Motor neuron (in vitro differentiated cells): ENCODE results near the gene CTSF. TPM values are rescaled to one million over a fixed set of nuclear protein-coding genes. Genes with fewer than 3 reads are reported as not detected.

Experiments
- ATAC-seq, 8 experiments: fragments of 200-7000 bp; cut with Tn5 transposase; replicated peaks in 6 of 8; 2 replicates each; pipeline ENCODE4 v1.8.0; 2021; ENCODE audit warnings: mild to moderate bottlenecking in 8 of 8, moderate library complexity in 8 of 8
- H3K27ac ChIP-seq, 2 donors: fragments of 250-450 bp; sonication (Bioruptor Pico); 2 replicates each; pipeline ENCODE4 v1.9.0; 2021; ENCODE audit warnings: antibody characterized with exemption in 2 of 2, mild to moderate bottlenecking in 2 of 2, moderate library complexity in 1 of 2
- H3K4me1 ChIP-seq, 2 donors: fragments of 250-450 bp; sonication (Bioruptor Pico); replicated peaks in 1 of 2; 2 replicates each; pipeline ENCODE4 v1.6.1; 2021; ENCODE audit warnings: antibody characterized with exemption in 2 of 2, mild to moderate bottlenecking in 2 of 2, moderate library complexity in 1 of 2
- H3K4me3 ChIP-seq, 5 donors: fragments of 250-450 bp; sonication (Bioruptor Pico); 2 replicates each; pipeline ENCODE4 v1.9.0; 2021; ENCODE audit warnings: antibody characterized with exemption in 5 of 5, mild to moderate bottlenecking in 5 of 5, moderate library complexity in 4 of 5
- WGBS, 10 experiments: fragments of 450-650 bp; shearing (Covaris generic); methylation state at CpG; one replicate each; pipeline ENCODE4 v1.0.0; 2022; 5-methylcytosine and 5-hydroxymethylcytosine counted together
- in situ Hi-C, 9 experiments: fragments of 400-800 bp; cut with MboI; loops; one replicate each; pipeline ENCODE4 v1.15.0; 2021; ENCODE audit warnings: low sequenced_read_pairs in 9 of 9, low pct_unique_long_range_greater_than_20kb in 2 of 9; ENCODE audit not compliant: unreplicated experiment in 9 of 9
- total RNA-seq, 8 experiments: library from RNA; unstranded; fragments of 300-600 nt; gene quantifications; 2 replicates each; pipeline versions ENCODE4 v1.2.3 to v1.2.4, GENCODE V29; 2022

Gene CTSF
- total RNA-seq, 8 experiments from 2014 or later, result 5.4 to 46.1 (median 22.8) TPM

DNA sequence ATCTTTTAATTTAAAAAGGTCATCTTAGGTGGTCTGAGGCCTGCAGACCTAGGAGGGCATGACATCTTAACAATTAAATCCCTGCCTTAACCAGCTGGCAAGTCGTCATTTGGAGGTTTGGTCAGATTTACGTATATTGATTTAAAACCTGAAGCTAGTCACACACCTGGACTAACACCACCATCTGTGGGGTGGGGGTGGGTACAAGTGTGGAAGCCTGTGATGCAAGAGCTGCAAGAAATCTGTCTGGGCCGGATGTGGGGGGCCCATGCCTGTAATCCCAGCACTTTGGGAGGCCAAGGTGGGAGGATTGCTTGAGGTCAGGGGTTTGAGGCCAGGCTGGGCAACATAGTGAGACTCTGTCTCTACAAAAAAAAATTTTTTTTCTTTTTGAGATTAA is 12.9 kb upstream of the CTSF start:
- H3K4me1 ChIP-seq, result no peaks in the 10 kb centered on the region
- WGBS, 10 experiments, result 53 to 100% (median 67%) methylated on average over 1 to 3 of the region's 3 CpGs; no CpG with 5 or more reads in 6 of the 10 experiments
- H3K27ac ChIP-seq, result no peak overlapping the region
- H3K4me3 ChIP-seq, result no peak overlapping the region
- in situ Hi-C loops, result no loop called here
- no peak for ATAC-seq

DNA sequence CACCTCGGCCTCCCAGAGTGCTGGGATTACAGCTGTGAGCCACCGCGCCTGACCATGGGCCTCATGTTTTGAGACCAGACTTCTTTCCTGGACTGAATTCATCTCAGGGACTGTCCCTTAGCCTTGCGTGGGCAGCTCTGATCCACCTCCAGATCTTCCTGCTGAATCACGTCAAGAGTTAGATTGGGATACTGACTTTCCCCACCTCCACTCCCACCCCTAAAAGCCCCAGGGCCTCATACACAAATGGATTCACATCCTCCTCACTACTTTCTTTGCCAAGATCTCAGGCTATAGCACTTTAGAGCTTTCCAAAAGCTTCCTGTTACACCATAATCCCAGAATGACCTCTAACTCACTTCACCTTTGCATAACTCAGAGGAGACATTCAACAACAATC is 12.4 kb upstream of the CTSF start:
- in situ Hi-C loops, result no loop called here
- ATAC-seq, result no peak
- WGBS, 10 experiments, result 50 to 100% (median 79%) methylated on average over 1 to 2 of the region's 5 CpGs; no CpG with 5 or more reads in 5 of the 10 experiments
- Histone ChIP-seq H3K27ac (no peak overlapping the region), H3K4me1 (no peaks in the 10 kb centered on the region), H3K4me3 (no peak overlapping the region)

DNA sequence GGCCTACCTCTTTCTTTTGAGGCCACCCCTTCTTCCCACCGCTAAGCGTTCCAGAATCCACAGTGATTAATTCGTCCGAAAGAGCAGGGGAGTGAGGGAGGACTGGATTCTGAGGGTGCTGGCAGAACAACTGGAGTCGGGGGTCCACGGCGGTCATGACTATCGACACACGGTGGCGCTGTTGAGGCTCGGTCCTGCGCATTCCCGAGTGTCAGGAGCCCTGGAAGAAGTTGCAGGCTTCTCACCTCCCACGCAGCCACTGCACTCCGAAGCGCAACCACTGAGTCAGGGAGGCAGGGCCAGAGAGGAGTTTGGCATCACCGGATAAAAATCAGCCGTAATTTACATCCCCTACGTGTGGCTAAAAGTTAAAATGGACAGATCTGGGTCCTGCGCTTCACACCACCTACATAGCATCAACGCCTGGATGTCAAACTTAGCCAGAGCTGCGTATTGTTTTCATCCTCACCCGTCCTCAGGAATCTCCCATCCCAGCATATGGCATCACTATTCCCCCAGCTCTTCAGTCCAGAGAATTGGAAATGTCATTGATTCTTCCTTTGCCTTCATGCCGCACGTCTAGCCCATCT is 10.7 kb upstream of the CTSF start:
- in situ Hi-C loops, result no loop called here

DNA sequence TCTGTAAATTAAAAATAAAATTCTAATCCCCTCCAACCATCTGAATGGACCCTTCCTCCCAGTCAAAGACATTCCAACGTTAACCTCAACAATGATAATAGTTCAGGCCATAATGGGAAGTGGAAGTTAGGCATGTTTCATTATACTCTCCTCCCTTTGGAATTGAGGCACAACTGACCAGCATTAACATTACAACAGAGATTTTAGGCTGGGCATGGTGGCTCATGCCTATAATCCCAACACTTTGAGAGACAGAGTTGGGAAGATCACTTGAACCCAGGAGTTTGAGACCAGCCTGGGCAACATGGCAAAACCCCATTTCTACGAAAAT is 2.4 kb upstream of the CTSF start:
- 0 to 44% (median 17%) methylated on average over 1 to 2 of the region's 2 CpGs; no CpG with 5 or more reads in 4 of the 10 experiments for WGBS, 10 experiments
- H3K27ac ChIP-seq, result peak overlapping the region; percentile 61 to 79
- no peak for ATAC-seq
- H3K4me1 ChIP-seq, result peaks cover 18 to 20% of the 10 kb centered on the region in 2 donors
- in situ Hi-C loops, result no loop called here
- H3K4me3 ChIP-seq, result no peak overlapping the region

More for the DNA sequence above, 10.7 kb upstream of the CTSF start:
- no peak overlapping the region for H3K27ac ChIP-seq
- no peaks in the 10 kb centered on the region for H3K4me1 ChIP-seq
- ATAC-seq, result peak in 6 of 8 experiments; percentile 42 to 98 (median 80)
- 4 to 53% (median 16%) methylated on average over 3 to 13 of the region's 25 CpGs; no CpG with 5 or more reads in 4 of the 10 experiments for WGBS, 10 experiments
- H3K4me3 ChIP-seq, result no peak overlapping the region

DNA sequence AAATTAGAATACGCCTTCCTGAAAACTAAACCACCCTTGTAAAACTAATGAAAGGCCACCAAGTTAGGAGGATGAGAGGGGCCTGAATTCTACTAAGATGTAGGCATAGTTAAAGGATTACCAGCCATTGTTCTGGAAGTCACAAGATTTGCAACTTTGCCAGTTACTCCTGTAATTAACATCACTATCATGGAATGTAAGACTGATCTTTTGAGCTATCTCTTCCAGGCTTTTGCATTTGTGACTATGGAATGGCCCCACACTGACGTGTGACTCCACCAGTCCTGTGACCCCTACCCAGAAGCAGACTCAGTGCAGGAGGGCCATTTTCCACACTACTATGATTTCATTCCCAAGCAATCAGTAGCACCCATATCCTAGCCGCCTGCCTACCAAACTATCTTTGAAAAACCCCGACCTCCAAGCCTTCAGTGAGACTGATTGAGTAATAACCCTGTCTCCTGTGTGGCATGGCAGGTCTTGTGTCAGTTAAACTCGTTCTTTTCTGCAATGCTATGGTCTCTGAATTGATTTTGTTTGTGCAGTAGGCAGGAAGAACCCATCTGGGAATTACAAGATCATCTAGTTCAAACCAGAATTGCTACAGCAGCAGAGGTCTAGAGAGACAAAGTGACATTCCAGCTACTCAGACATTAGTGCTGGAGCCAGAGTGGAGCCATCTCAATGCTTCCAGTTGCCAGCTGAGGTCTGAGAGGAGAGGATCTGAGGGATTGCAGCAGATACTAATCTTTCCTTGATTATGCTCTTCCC is 1.9 kb upstream of the CTSF start:
- Histone ChIP-seq H3K27ac (peak overlapping the region; percentile 61 to 79), H3K4me1 (peaks cover 18 to 20% of the 10 kb centered on the region in 2 donors)

DNA sequence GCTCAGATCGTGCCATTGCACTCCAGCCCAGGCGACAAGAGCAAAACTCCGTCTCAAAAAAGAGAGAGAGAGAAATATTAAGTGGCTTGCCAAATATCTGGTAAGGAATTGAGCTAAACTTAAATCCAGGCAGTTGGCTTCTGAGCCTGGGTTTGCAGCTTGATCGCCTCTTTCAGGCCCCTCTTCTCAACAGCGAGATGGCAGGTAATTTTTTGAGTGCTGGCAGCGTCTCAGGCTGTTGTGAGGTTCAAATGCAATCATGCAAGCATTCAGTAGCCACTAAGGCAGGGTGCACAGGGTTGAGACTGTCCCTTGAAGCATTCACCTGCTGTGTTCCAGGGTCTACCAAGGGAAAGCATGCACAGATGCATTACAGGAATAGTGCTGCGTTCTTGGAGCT is 670 bp upstream of the CTSF start:
- Histone ChIP-seq H3K4me3 (no peak overlapping the region), H3K4me1 (peaks cover 18 to 20% of the 10 kb centered on the region in 2 donors), H3K27ac (peak overlapping the region in 1 of 2 donors; percentile 79)
- WGBS, 10 experiments, result 73 to 94% (median 93%) methylated on average over 2 to 5 of the region's 7 CpGs; no CpG with 5 or more reads in 6 of the 10 experiments
- in situ Hi-C loops, result no loop called here
- no peak for ATAC-seq

More for the DNA sequence above, 1.9 kb upstream of the CTSF start:
- in situ Hi-C loops, result no loop called here
- peak in 5 of 8 experiments; percentile 60 to 95 (median 76) for ATAC-seq
- no peak overlapping the region for H3K4me3 ChIP-seq
- 10 to 67% (median 40%) methylated on average over 1 to 5 of the region's 5 CpGs; no CpG with 5 or more reads in 1 of the 10 experiments for WGBS, 10 experiments

DNA sequence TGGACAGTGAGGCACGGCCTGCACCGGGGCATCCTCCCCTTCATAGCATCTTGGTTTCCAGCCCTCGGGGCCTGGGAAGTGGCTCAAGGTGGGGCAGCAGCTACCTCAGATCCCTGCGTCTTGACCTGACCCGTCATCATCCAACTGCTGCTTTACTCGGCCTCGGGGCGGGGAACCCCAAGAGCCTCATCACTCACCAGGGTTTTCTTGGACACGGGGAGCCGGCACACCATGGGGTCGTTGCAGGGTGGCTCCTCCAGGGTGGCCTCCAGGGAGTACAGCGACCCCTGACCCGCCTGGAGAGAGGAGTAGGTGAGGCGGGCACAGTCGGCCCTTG is 651 bp downstream of the CTSF start:
- peak overlapping the region in 4 of 5 donors; percentile 45 to 52 (median 48) for H3K4me3 ChIP-seq

DNA sequence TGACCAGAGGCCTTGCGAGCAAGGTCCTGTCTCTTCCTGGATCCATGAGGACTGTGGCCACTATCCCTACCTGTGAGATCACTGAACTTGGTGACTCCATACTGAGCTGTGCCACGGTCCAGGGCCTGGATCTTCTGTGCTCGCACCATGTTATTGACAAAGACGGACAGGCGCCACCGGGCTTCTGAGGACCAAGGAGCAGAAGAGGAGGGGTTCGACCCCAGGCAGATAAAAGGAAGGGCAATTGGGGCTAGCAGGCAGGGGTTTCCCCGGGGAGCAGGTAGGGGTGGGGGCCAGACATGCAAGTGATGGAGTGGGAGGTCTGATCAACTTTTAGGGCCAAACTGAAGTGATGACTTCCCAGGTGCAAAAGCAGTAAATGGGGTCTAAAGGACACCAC is 2.2 kb downstream of the CTSF start:
- in situ Hi-C loops, result no loop called here
- WGBS, 10 experiments, result 68 to 100% (median 97%) methylated on average over 1 to 3 of the region's 8 CpGs; no CpG with 5 or more reads in 6 of the 10 experiments
- Histone ChIP-seq H3K4me3 (no peak overlapping the region), H3K27ac (no peak overlapping the region), H3K4me1 (peaks cover 18 to 20% of the 10 kb centered on the region in 2 donors)
- no peak for ATAC-seq

More for the DNA sequence above, 651 bp downstream of the CTSF start:
- no peak overlapping the region for H3K27ac ChIP-seq
- in situ Hi-C loops, result no loop called here
- WGBS, 10 experiments, result 80 to 90% methylated on average over 1 to 2 of the region's 15 CpGs; no CpG with 5 or more reads in 8 of the 10 experiments
- peaks cover 18 to 20% of the 10 kb centered on the region in 2 donors for H3K4me1 ChIP-seq
- no peak for ATAC-seq

DNA sequence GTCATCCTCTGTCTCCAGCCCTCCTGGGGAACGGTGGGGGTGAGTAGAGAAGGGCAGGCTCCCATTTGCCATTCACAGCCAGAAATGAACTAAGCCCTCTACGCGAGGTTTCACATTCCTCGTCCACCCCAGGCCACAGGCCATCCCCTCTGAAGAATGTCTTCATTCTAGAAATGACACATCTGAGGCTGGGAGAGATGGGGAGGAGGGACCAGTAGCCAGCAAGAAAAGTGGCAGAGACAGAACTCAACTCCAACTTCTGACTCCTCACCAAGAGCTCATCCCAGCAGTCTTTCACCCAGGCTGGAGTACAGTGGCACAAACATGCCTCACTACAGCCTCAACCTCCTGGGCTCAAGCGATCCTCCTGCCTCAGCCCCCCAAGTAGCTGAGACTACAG is 3.4 kb downstream of the CTSF start:
- no peak overlapping the region for H3K4me3 ChIP-seq
- no peak for ATAC-seq
- in situ Hi-C loops, result no loop called here
- H3K4me1 ChIP-seq, result peaks cover 6 to 7% of the 10 kb centered on the region in 2 donors
- 0 to 95% methylated on average over 1 to 4 of the region's 5 CpGs; no CpG with 5 or more reads in 8 of the 10 experiments for WGBS, 10 experiments
- H3K27ac ChIP-seq, result no peak overlapping the region

DNA sequence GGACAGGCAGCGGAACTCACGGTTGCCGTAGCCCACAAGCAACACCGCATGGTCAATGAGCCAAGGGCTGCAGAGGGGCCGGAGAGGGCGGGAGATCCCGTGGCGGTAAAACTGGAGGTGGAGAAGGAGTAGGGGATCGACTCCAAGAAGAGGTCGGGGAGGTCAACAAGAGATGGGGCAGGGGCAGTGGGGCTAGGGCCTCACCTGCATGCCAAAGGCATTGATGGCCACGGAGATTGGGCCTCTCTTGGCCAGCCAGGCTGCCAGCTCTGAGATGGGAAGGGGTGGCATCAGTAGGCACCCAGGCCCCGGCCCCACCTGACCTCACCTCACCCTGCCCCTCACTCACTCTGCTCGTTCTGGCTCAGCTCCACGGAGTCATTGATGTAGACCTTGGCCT is 3.9 kb downstream of the CTSF start:
- Histone ChIP-seq H3K4me3 (no peak overlapping the region), H3K4me1 (peaks cover 2 to 3% of the 10 kb centered on the region in 2 donors), H3K27ac (no peak overlapping the region)
- ATAC-seq, result no peak
- in situ Hi-C loops, result no loop called here
- 79 to 100% methylated on average over 2 of the region's 14 CpGs; no CpG with 5 or more reads in 8 of the 10 experiments for WGBS, 10 experiments

DNA sequence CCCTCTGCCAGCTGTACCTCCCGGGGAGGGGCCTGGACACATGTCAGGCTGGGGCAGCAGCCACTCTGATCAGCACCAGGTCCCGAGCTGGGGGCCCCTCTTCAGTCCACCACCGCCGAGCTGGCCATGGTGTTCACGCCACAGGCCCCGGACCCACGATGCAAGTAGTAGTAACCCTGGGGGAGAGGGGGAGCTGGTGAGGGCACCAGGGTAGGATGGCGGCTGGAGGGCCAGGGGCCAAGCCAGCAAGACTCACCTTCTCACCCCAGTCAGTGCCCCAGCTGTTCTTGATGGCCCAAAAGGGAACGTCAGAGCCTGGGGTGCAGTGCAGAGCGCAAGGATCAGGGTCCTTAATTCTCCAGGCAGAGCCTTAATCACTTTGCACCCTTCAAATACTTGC is 4.6 kb downstream of the CTSF start:
- Histone ChIP-seq H3K4me3 (no peak overlapping the region), H3K4me1 (no peaks in the 10 kb centered on the region), H3K27ac (no peak overlapping the region)
- in situ Hi-C loops, result no loop called here
- 0 to 100% (median 89%) methylated on average over 1 to 3 of the region's 10 CpGs; no CpG with 5 or more reads in 6 of the 10 experiments for WGBS, 10 experiments
- ATAC-seq, result no peak

DNA sequence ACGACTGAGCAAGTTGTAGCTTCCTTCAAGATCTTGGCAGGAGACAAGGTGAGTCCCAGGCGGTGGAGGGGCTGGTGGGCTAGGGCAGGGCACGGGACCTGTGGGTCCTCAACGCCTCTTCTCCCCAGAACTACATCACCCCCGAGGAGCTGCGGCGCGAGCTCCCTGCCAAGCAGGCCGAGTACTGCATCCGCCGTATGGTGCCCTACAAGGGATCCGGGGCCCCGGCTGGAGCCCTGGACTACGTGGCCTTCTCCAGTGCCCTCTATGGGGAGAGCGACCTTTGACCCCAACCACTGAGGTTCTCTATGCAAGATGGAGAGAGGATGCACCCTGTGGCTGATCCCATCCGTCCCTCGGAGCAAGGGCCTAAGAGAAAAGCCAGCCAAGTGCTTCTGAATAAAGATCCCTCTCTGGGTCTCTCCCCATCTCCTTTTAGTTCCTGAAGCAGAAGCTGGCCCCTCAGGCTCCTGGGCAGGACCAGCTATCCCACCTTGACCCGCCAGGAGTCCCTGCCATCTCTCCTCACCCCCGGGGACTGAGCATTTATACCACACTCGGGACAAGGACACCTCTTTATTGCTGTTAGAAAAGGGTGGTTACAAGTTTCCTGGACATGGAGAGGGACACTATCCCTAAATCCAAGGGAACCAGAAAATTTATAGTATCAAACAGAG is 5.4 kb downstream of the CTSF start:
- Histone ChIP-seq H3K4me1 (no peaks in the 10 kb centered on the region), H3K27ac (no peak overlapping the region), H3K4me3 (no peak overlapping the region)
- WGBS, 10 experiments, result 63 to 93% (median 77%) methylated on average over 3 to 11 of the region's 20 CpGs; no CpG with 5 or more reads in 6 of the 10 experiments
- in situ Hi-C loops, result no loop called here
- ATAC-seq, result no peak

DNA sequence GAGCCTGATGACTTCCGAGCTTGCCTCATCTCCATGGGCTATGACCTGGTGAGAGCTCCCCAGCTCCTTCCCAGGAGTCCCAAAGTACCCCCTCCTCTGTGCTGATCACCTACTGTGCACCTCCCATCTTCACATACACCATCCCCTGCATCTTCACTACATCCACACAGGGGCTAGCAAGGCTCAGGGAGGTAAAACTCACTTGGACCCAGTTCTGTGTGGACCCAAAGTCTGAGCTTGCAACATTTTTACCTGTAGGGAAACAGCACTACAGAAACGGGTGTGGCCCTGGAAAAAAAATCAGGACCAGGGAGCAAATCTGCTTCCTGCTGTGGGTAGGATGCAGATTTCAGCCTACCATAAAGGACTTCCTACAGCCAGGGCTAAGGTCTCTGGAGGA is 6.1 kb downstream of the CTSF start:
- WGBS, 10 experiments, result 38 to 70% methylated on average over 1 to 2 of the region's 2 CpGs; no CpG with 5 or more reads in 8 of the 10 experiments
- ATAC-seq, result no peak
- Histone ChIP-seq H3K4me3 (no peak overlapping the region), H3K4me1 (no peaks in the 10 kb centered on the region), H3K27ac (no peak overlapping the region)
- in situ Hi-C loops, result no loop called here
